GM04503 (cell line): Measurements from ENCODE around the gene GRPEL1.

Experiments
- DNase-seq: peaks from one replicate; pipeline ENCODE4 v3.0.0-alpha.2; 2012; ENCODE audit warnings: low read depth

Gene GRPEL1

GRCh38 chr4:7023486-7023885, 44.4 kb downstream of the GRPEL1 start:
- no peak for DNase-seq

GRCh38 chr4:7021930-7022664, 45.8 kb downstream of the GRPEL1 start:
- peak; percentile 83 for DNase-seq

- no peak for DNase-seq
Observed at GRCh38 chr4:7021355-7021754, 46.5 kb downstream of the GRPEL1 start.

GRCh38 chr4:7020856-7021255, 47.0 kb downstream of the GRPEL1 start:
- DNase-seq, result no peak

GRCh38 chr4:7020290-7020689, 47.6 kb downstream of the GRPEL1 start:
- DNase-seq, result no peak

GRCh38 chr4:7019367-7019766, 48.5 kb downstream of the GRPEL1 start:
- DNase-seq, result no peak

- no peak for DNase-seq
Observed at GRCh38 chr4:7018281-7018680, 49.6 kb downstream of the GRPEL1 start.

- no peak for DNase-seq
Observed at GRCh38 chr4:7017446-7018048, 50.3 kb downstream of the GRPEL1 start.

GRCh38 chr4:7016512-7016911, 51.4 kb downstream of the GRPEL1 start:
- DNase-seq, result no peak

GRCh38 chr4:7016086-7016485, 51.8 kb downstream of the GRPEL1 start:
- DNase-seq, result no peak

GRCh38 chr4:7015383-7016035, 52.4 kb downstream of the GRPEL1 start:
- no peak for DNase-seq

GRCh38 chr4:7014815-7015214, 53.0 kb downstream of the GRPEL1 start:
- DNase-seq, result no peak

GRCh38 chr4:7013175-7013574, 54.7 kb downstream of the GRPEL1 start:
- no peak for DNase-seq

GRCh38 chr4:7009564-7009963, 58.3 kb downstream of the GRPEL1 start:
- no peak for DNase-seq
